LNCaP clone FGC (cell line): ENCODE measurements around the gene CISD1.
A peak's percentile ranks its signal among the peaks of the same experiment; 100 is the strongest.

Source experiments
- DNase-seq: peaks from one replicate; pipeline ENCODE4 v3.0.0-alpha.2; 2011; ENCODE audit warnings: low read depth
- H3K4me3 ChIP-seq: 2 replicates; pipeline ENCODE4 v1.5.1; 2011; ENCODE audit warnings: mild to moderate bottlenecking, low read depth, low read length, control low read depth
- CTCF ChIP-seq: IDR thresholded peaks from 2 replicates; pipeline ENCODE4 v1.5.1; 2012; ENCODE audit warnings: mild to moderate bottlenecking; ENCODE audit not compliant: control insufficient read depth, insufficient read depth; ENCODE audit errors: extremely low read depth

Gene CISD1

GRCh38 chr10:58336242-58336641 is 67.3 kb downstream of the CISD1 start:
- H3K4me3 ChIP-seq, result peak overlapping the region; percentile 85
- TF ChIP-seq CTCF, result no peak
- no peak for DNase-seq
